Fibroblast of lung (primary cell): ENCODE data around the gene PRDM16. TPM values are rescaled to one million over a fixed set of nuclear protein-coding genes. Genes with fewer than 3 reads are reported as not detected.
"Not testable (repeated sequence)": the region's sequence is repeated elsewhere in the genome, so short reads cannot be mapped to it uniquely, and the experiment has no call there.

Source experiments
- DNase-seq, 2 donors: peaks; one replicate each; pipeline versions ENCODE4 v3.0.0 to v3.0.0-alpha.2; 2010; ENCODE audit warnings: low read depth in 2 of 2
- H2AFZ ChIP-seq: 2 replicates; pipeline ENCODE4 v1.5.1; 2012; ENCODE audit warnings: low read length, control low read depth, inconsistent platforms
- H3K27ac ChIP-seq: 2 replicates; pipeline ENCODE4 v1.5.1; 2011; ENCODE audit warnings: low read length, control low read depth; ENCODE audit not compliant: insufficient read depth
- H3K27me3 ChIP-seq: 2 replicates; pipeline ENCODE4 v1.5.1; 2011; ENCODE audit warnings: mild to moderate bottlenecking, low read length; ENCODE audit not compliant: control insufficient read depth, insufficient read depth
- H3K36me3 ChIP-seq: 2 replicates; pipeline ENCODE4 v1.5.1; 2011; ENCODE audit warnings: low read length; ENCODE audit not compliant: control insufficient read depth, insufficient read depth
- H3K4me1 ChIP-seq: 2 replicates; pipeline ENCODE4 v1.5.1; 2011; ENCODE audit warnings: low read length; ENCODE audit not compliant: control insufficient read depth, insufficient read depth; ENCODE audit errors: extremely low read depth
- H3K4me2 ChIP-seq: 2 replicates; pipeline ENCODE4 v1.5.1; 2011; ENCODE audit warnings: low read length, control low read depth; ENCODE audit not compliant: insufficient read depth; ENCODE audit errors: extremely low read depth
- H3K4me3 ChIP-seq, 4 experiments: fragments of 200-600 bp in 1 of 4; sonication (generic) in 1 of 4; replicated peaks in 1 of 4; 2 replicates each; pipeline ENCODE4 v1.5.1; 2011 to 2016; ENCODE audit warnings: low read length in 4 of 4, low read depth in 3 of 4, mild to moderate bottlenecking in 3 of 4, control low read depth in 2 of 4, inconsistent platforms in 1 of 4, mixed read lengths in 1 of 4; ENCODE audit not compliant: insufficient read depth in 1 of 4; ENCODE audit errors: control extremely low read depth in 1 of 4
- H3K79me2 ChIP-seq: 2 replicates; pipeline ENCODE4 v1.5.1; 2012; ENCODE audit warnings: mild to moderate bottlenecking, low read length, inconsistent platforms; ENCODE audit not compliant: control insufficient read depth, insufficient read depth
- H3K9ac ChIP-seq: 2 replicates; pipeline ENCODE4 v1.5.1; 2011; ENCODE audit warnings: mild to moderate bottlenecking, low read length, control low read depth; ENCODE audit not compliant: insufficient read depth
- H3K9me3 ChIP-seq: 2 replicates; pipeline ENCODE4 v1.5.1; 2012; ENCODE audit warnings: low read depth, low read length; ENCODE audit not compliant: control insufficient read depth, insufficient read depth
- H4K20me1 ChIP-seq: 2 replicates; pipeline ENCODE4 v1.5.1; 2011; ENCODE audit warnings: low read length; ENCODE audit not compliant: control insufficient read depth, insufficient read depth; ENCODE audit errors: extremely low read depth
- EZH2 ChIP-seq: IDR thresholded peaks from 2 replicates; pipeline ENCODE4 v1.5.1; 2012; ENCODE audit warnings: low read length, control low read depth, mild to moderate bottlenecking; ENCODE audit errors: missing control alignments
- polyA plus RNA-seq, 2 donors: library from polyadenylated mRNA; depleted of rRNA in 1 of 2; stranded (reverse) in 1 of 2; unstranded in 1 of 2; fragments of >200 nt; gene quantifications; 2 replicates each; pipeline ENCODE4 v1.2.1, GENCODE V29; 2011 to 2012; ENCODE audit warnings: missing spikeins in 1 of 2
- total RNA-seq: library from RNA; depleted of rRNA; stranded (reverse); fragments of >200 nt; gene quantifications from 2 replicates; pipeline ENCODE4 v1.2.1, GENCODE V29; 2014
- TF ChIP-seq, protein P1 (sequence below), 2 donors: IDR thresholded peaks in 1 of 2; conservative IDR thresholded peaks in 1 of 2; 1 replicate in 1 of 2; 2 replicates in 1 of 2; pipeline ENCODE4 v1.5.1; 2011 to 2012; ENCODE audit warnings: low read length in 2 of 2, control low read depth in 1 of 2, inconsistent platforms in 1 of 2, low read depth in 1 of 2, mild to moderate bottlenecking in 1 of 2

Gene PRDM16
- total and polyA plus RNA-seq, 2 donors (not counting 1 experiment from before 2014, with no cell fraction given) = 0.30 to 1.8 TPM

DNA sequence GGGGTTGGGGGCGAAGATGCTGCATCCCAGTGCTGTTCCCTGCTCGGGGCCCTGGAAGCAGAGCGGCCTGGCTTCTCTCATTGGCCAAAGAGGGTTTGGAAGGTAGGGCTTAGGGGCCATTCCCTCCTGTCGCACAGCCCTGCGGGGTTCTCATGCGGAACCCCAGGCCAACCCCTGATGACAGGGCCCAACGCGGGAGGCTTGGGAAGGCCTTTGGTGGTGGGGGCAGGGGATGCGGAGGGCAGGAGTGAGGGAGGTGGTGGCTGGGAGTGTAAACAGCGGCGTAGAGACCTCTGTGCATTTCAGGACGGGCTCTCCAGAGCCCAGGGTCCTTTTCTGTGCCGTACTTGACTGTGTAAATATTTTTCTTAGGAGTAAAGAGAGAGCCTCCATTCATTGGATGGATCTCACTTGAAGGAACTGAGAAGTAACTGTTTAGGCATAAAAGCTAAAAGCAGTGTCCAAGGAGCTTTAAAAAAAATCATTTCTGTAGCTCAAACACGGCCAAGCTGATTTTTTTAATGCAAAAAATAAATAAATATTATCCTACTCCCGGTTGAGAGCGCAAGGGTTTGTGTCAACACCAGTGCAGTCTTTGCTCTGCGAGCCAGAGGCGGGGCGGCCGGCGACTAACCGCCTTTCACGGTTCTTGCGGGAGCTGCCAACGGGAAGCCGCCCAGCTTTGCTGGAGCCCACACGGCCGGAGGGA, 169.1 kb downstream of the PRDM16 start:
- no peak for TF ChIP-seq EZH2
- TF ChIP-seq, protein P1, sequence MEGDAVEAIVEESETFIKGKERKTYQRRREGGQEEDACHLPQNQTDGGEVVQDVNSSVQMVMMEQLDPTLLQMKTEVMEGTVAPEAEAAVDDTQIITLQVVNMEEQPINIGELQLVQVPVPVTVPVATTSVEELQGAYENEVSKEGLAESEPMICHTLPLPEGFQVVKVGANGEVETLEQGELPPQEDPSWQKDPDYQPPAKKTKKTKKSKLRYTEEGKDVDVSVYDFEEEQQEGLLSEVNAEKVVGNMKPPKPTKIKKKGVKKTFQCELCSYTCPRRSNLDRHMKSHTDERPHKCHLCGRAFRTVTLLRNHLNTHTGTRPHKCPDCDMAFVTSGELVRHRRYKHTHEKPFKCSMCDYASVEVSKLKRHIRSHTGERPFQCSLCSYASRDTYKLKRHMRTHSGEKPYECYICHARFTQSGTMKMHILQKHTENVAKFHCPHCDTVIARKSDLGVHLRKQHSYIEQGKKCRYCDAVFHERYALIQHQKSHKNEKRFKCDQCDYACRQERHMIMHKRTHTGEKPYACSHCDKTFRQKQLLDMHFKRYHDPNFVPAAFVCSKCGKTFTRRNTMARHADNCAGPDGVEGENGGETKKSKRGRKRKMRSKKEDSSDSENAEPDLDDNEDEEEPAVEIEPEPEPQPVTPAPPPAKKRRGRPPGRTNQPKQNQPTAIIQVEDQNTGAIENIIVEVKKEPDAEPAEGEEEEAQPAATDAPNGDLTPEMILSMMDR (conservative IDR thresholded peaks at IDR 0.05 in 1 of 2, IDR thresholded peaks at IDR 0.05 in 1 of 2; ENCODE audit: low read depth in 1 of 2, low read length in 2 of 2) = no peak
- Histone ChIP-seq H3K4me3 (no peak overlapping the region), H3K4me2 (no peak overlapping the region), H3K27ac (no peak overlapping the region), H3K9ac (no peak overlapping the region), H4K20me1 (no peaks in the 10 kb centered on the region), H2AFZ (no peak overlapping the region), H3K27me3 (no peaks in the 10 kb centered on the region), H3K36me3 (no peaks in the 10 kb centered on the region), H3K4me1 (no peaks in the 10 kb centered on the region), H3K79me2 (no peaks in the 10 kb centered on the region), H3K9me3 (no peaks in the 10 kb centered on the region)
- no peak for DNase-seq

DNA sequence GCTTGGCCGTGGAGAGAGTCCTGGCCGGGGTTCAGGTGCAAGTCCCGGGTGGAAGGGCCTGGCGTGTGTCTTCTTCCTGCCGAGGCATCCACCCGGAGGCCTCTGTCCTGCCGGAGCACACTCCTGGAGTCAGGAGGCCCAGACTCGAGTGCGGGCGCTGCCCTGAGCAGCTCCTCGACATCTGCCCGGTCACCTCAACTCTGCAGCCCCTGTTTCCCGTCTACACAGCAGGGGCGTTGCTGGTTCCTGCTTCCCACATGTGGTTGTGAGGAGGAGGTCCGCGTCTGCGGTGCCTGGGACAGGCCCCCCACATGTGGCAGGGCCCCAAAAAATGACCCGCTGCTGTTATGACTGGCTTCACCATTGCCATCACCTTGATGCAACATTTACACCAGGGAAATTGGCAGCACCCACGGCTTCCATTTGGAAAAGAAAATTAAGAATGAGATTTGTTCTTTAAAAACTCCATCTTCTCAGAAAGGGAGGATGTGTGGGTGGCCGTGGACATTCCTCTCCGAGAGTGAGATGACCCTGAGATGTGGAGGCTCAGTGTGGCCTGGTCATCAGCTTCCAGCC, 169.8 kb downstream of the PRDM16 start:
- Histone ChIP-seq H2AFZ (no peak overlapping the region), H3K4me3 (no peak overlapping the region), H3K4me1 (no peaks in the 10 kb centered on the region), H3K27me3 (no peaks in the 10 kb centered on the region), H3K36me3 (no peaks in the 10 kb centered on the region), H3K9ac (no peak overlapping the region), H3K4me2 (no peak overlapping the region), H3K27ac (no peak overlapping the region), H4K20me1 (no peaks in the 10 kb centered on the region), H3K79me2 (no peaks in the 10 kb centered on the region), H3K9me3 (no peaks in the 10 kb centered on the region)
- no peak for TF ChIP-seq EZH2
- TF ChIP-seq, protein P1 (conservative IDR thresholded peaks at IDR 0.05 in 1 of 2, IDR thresholded peaks at IDR 0.05 in 1 of 2; ENCODE audit: low read depth in 1 of 2, low read length in 2 of 2) = no peak
- no peak for DNase-seq

DNA sequence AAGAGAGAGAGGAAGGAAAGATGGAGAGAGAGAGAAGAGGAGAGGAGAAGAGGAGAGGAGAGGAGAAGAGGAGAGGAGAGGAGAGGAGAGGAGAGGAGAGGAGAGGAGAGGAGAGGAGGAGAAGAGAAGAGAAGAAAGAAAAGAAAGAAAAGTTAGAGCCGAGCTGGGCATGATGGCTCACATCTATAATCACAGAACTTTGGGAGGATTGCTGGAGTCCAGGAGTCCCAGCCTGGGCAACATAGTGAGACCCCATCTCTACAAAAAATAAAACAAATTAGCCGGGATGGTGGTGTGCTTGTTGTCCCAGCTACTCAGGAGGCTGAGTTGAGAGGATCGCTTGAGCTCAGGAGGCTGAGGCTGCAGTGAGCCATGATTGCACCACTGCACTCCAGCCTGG, 171.0 kb downstream of the PRDM16 start:
- H4K20me1 ChIP-seq, H3K79me2 ChIP-seq, H2AFZ ChIP-seq, H3K4me3 ChIP-seq, H3K9me3 ChIP-seq, DNase-seq, H3K4me1 ChIP-seq, H3K27me3 ChIP-seq, H3K4me2 ChIP-seq, H3K9ac ChIP-seq, H3K27ac ChIP-seq, H3K36me3 ChIP-seq: not testable (repeated sequence)
